HG02884 (cell line): ENCODE data around the gene GRK4.

Experiments
- ATAC-seq: cut with Tn5 transposase; IDR thresholded peaks from one replicate; pipeline ENCODE4 v1.9.1; 2021; ENCODE audit warnings: mild to moderate bottlenecking, moderate library complexity; ENCODE audit not compliant: unreplicated experiment

The GRK4 gene

GRCh38 chr4:3066836-3067400, 103.5 kb downstream of the GRK4 start:
- ATAC-seq, result no peak

- ATAC-seq, result no peak
These were observed 104.2 kb downstream of the GRK4 start for GRCh38 chr4:3067473-3068001.

- ATAC-seq, result no peak
These were observed 106.4 kb downstream of the GRK4 start for GRCh38 chr4:3069661-3070199.

- no peak for ATAC-seq
These were observed 107.5 kb downstream of the GRK4 start for GRCh38 chr4:3070709-3071500.

- ATAC-seq, result no peak
These were observed 108.4 kb downstream of the GRK4 start for GRCh38 chr4:3071811-3072210.

- ATAC-seq, result peak; percentile 22
These were observed 110.0 kb downstream of the GRK4 start for GRCh38 chr4:3073158-3074077.

- peak; percentile 58 for ATAC-seq
These were observed 110.9 kb downstream of the GRK4 start, which contains the start of the genes HTT and HTT-AS for GRCh38 chr4:3074078-3074845. HTT (plus strand) TSS chr4:3074681; CDS start chr4:3074826, 145 bp downstream. HTT-AS (minus strand) TSS chr4:3074538.

GRCh38 chr4:3074846-3075651, 111.7 kb downstream of the GRK4 start:
- ATAC-seq, result no peak

- ATAC-seq, result no peak
These were observed 112.2 kb downstream of the GRK4 start for GRCh38 chr4:3075652-3075981.

- peak; percentile 36 for ATAC-seq
These were observed 114.4 kb downstream of the GRK4 start for GRCh38 chr4:3077796-3078195.

GRCh38 chr4:3079694-3080123, 116.3 kb downstream of the GRK4 start:
- no peak for ATAC-seq

- no peak for ATAC-seq
These were observed 119.6 kb downstream of the GRK4 start for GRCh38 chr4:3082925-3083515.

GRCh38 chr4:3083732-3084131, 120.4 kb downstream of the GRK4 start:
- ATAC-seq, result no peak

GRCh38 chr4:3085948-3086670, 122.7 kb downstream of the GRK4 start:
- ATAC-seq, result no peak

- ATAC-seq, result no peak
These were observed 123.9 kb downstream of the GRK4 start for GRCh38 chr4:3087115-3087797.
